Mucosa of gallbladder (tissue), 1 donor: ENCODE data around the gene PPP1R2. TPM values are rescaled to one million over a fixed set of nuclear protein-coding genes. Genes with fewer than 3 reads are reported as not detected.
"Not testable (repeated sequence)": the region's sequence is repeated elsewhere in the genome, so short reads cannot be mapped to it uniquely, and the experiment has no call there.

Experiments
- DNase-seq: peaks from one replicate; pipeline ENCODE4 v3.0.0-alpha.2; 2020; ENCODE audit warnings: low spot score
- total RNA-seq: library from RNA; stranded (reverse); gene quantifications from one replicate; pipeline ENCODE4 v1.2.1, GENCODE V29; 2021
- donor health status: DM: no; HTN: no; CAD: no.

The PPP1R2 gene
- total RNA-seq, 1 donor from 2014 or later: 68.1 TPM

GRCh38 chr3:195539479-195539878, 3.6 kb downstream of the PPP1R2 start:
- DNase-seq: no peak

GRCh38 chr3:195537995-195538394, 5.1 kb downstream of the PPP1R2 start:
- DNase-seq: no peak

- no peak for DNase-seq
Observed at GRCh38 chr3:195535293-195535692, 7.8 kb downstream of the PPP1R2 start.

- no peak for DNase-seq
Observed at GRCh38 chr3:195532834-195533233, 10.3 kb downstream of the PPP1R2 start.

GRCh38 chr3:195532345-195532744, 10.8 kb downstream of the PPP1R2 start:
- DNase-seq: no peak

- no peak for DNase-seq
Observed at GRCh38 chr3:195531683-195532082, 11.4 kb downstream of the PPP1R2 start.

- no peak for DNase-seq
Observed at GRCh38 chr3:195526492-195526891, 16.6 kb downstream of the PPP1R2 start.

GRCh38 chr3:195524171-195524896, 18.8 kb downstream of the PPP1R2 start:
- no peak for DNase-seq

GRCh38 chr3:195522254-195523023, 20.7 kb downstream of the PPP1R2 start:
- no peak for DNase-seq

GRCh38 chr3:195517030-195517429, 26.1 kb downstream of the PPP1R2 start:
- no peak for DNase-seq

- DNase-seq: not testable (repeated sequence)
Observed at GRCh38 chr3:195514610-195515235, 28.4 kb downstream of the PPP1R2 start.

GRCh38 chr3:195512798-195513345, 30.3 kb downstream of the PPP1R2 start:
- DNase-seq: no peak

- DNase-seq: no peak
Observed at GRCh38 chr3:195511136-195511535, 32.0 kb downstream of the PPP1R2 start.

- no peak for DNase-seq
Observed at GRCh38 chr3:195508185-195508584, 34.9 kb downstream of the PPP1R2 start.

GRCh38 chr3:195475614-195476013, 67.5 kb downstream of the PPP1R2 start:
- DNase-seq: no peak

GRCh38 chr3:195475116-195475515, 68.0 kb downstream of the PPP1R2 start:
- not testable (repeated sequence) for DNase-seq

- no peak for DNase-seq
Observed at GRCh38 chr3:195468841-195469240, 74.3 kb downstream of the PPP1R2 start.

- DNase-seq: no peak
Observed at GRCh38 chr3:195468391-195468776, 74.7 kb downstream of the PPP1R2 start.

GRCh38 chr3:195467641-195468390, 75.3 kb downstream of the PPP1R2 start:
- no peak for DNase-seq

- no peak for DNase-seq
Observed at GRCh38 chr3:195466251-195466650, 76.9 kb downstream of the PPP1R2 start.
